K562 (cell line): ENCODE data around the gene SDS. TPM values are rescaled to one million over a fixed set of nuclear protein-coding genes. Genes with fewer than 3 reads are reported as not detected.

Source experiments
- ATAC-seq: fragments of 200-7000 bp; cut with Tn5 transposase; 3 replicates; pipeline ENCODE4 v1.9.1; 2020; ENCODE audit warnings: moderate library complexity
- Bru-seq: library from RNA; stranded (reverse); fragments of 400-500 nt; gene quantifications from one replicate; lab custom pipeline; 2021; lab: Mats Ljungman, UMichigan
- BruChase-seq, 2 experiments: library from RNA; stranded (reverse); fragments of 400-500 nt; gene quantifications; one replicate each; lab custom pipeline; 2021; lab: Mats Ljungman, UMichigan
- BruUV-seq: library from RNA; stranded (reverse); fragments of 400-500 nt; replicated peaks from 2 replicates; lab custom pipeline; 2021; lab: Mats Ljungman, UMichigan
- CTCF ChIA-PET: fragments of 300-600 bp; formaldehyde crosslinking; extraction: SDS; loops from one replicate; lab custom pipeline; 2021; ENCODE audit warnings: low intra/inter-chr PET ratio; lab: Yijun Ruan, JAX
- POLR2A ChIA-PET: fragments of 300-600, 350-650 bp; sonication (Branson Sonifier 250); formaldehyde crosslinking; extraction: SDS; loops from one replicate; lab custom pipeline; 2021; ENCODE audit warnings: antibody characterized with exemption, inconsistent platforms; lab: Yijun Ruan, JAX
- DNase-seq, 4 experiments: peaks; one replicate each; pipeline versions ENCODE4 v3.0.0 to v3.0.0-alpha.2; 2011 to 2018; ENCODE audit warnings: low spot score in 3 of 4, mixed read lengths in 3 of 4; ENCODE audit errors: extremely low read depth in 1 of 4
- FAIRE-seq: peaks from 2 replicates; lab custom pipeline; 2011; peaks lifted over from hg19 to GRCh38; lab: Jason Lieb, UNC
- H2AFZ ChIP-seq: 2 replicates; pipeline ENCODE4 v1.6.0; 2011; ENCODE audit warnings: low read depth, low read length, control low read depth, inconsistent platforms
- H3K27ac ChIP-seq: fragments of 200-600 bp; 3 replicates; pipeline ENCODE4 v1.8.0; 2011; ENCODE audit warnings: low read depth, mild to moderate bottlenecking, control low read depth, inconsistent platforms, low read length, moderate library complexity, mixed read lengths; ENCODE audit errors: extremely low read depth
- H3K27me3 ChIP-seq, 2 experiments: fragments of 300-600 bp in 1 of 2; 2 replicates in 1 of 2; 3 replicates in 1 of 2; pipeline versions ENCODE4 v1.6.0 to v1.8.0; 2011; ENCODE audit warnings: inconsistent platforms in 2 of 2, low read length in 2 of 2, mild to moderate bottlenecking in 1 of 2, mixed read lengths in 1 of 2, moderate library complexity in 1 of 2; ENCODE audit not compliant: control insufficient read depth in 2 of 2, insufficient read depth in 2 of 2
- H3K36me3 ChIP-seq: fragments of 300-600 bp; 3 replicates; pipeline ENCODE4 v1.8.0; 2011; ENCODE audit warnings: mild to moderate bottlenecking, low read length, inconsistent platforms; ENCODE audit not compliant: control insufficient read depth, insufficient read depth
- H3K4me1 ChIP-seq, 2 experiments: fragments of 200-600 bp in 1 of 2; replicated peaks in 1 of 2; 2 replicates in 1 of 2; 3 replicates in 1 of 2; pipeline versions ENCODE4 v1.5.1 to v1.8.0; 2011; ENCODE audit warnings: inconsistent platforms in 2 of 2, low read length in 2 of 2, mild to moderate bottlenecking in 1 of 2, mixed read lengths in 1 of 2, moderate library complexity in 1 of 2; ENCODE audit not compliant: control insufficient read depth in 2 of 2, insufficient read depth in 2 of 2
- H3K4me2 ChIP-seq: 2 replicates; pipeline ENCODE4 v1.6.1; 2011; ENCODE audit warnings: low read length, control low read depth, inconsistent platforms, mixed read lengths; ENCODE audit not compliant: insufficient read depth
- H3K4me3 ChIP-seq: fragments of 200-600 bp; sonication (generic), shearing (Covaris generic); 2 replicates; pipeline ENCODE4 v1.5.1; 2016; ENCODE audit warnings: control low read depth, inconsistent platforms
- H3K79me2 ChIP-seq: fragments of 200-600 bp; 3 replicates; pipeline ENCODE4 v1.8.0; 2011; ENCODE audit warnings: low read length, inconsistent platforms; ENCODE audit not compliant: control insufficient read depth, insufficient read depth
- H3K9ac ChIP-seq, 2 experiments: 2 replicates each; pipeline versions ENCODE4 v1.6.0 to v1.6.1; 2011; ENCODE audit warnings: low read depth in 2 of 2, low read length in 2 of 2, control low read depth in 1 of 2, inconsistent platforms in 1 of 2, mild to moderate bottlenecking in 1 of 2, mixed read lengths in 1 of 2; ENCODE audit not compliant: insufficient read depth in 1 of 2
- H3K9me1 ChIP-seq: one replicate; pipeline ENCODE4 v1.6.0; 2011; ENCODE audit warnings: inconsistent platforms, mild to moderate bottlenecking, low read length, moderate library complexity; ENCODE audit not compliant: control insufficient read depth, insufficient read depth
- H3K9me3 ChIP-seq: replicated peaks from 2 replicates; pipeline ENCODE4 v1.5.1; 2011; ENCODE audit warnings: low read depth, low read length, inconsistent platforms; ENCODE audit not compliant: control insufficient read depth, insufficient read depth
- H4K20me1 ChIP-seq: replicated peaks from 2 replicates; pipeline ENCODE4 v1.6.1; 2011; ENCODE audit warnings: low read length, inconsistent platforms, mixed read lengths; ENCODE audit not compliant: control insufficient read depth, insufficient read depth
- ATF2 ChIP-seq: sonication (generic); formaldehyde crosslinking; IDR thresholded peaks from 2 replicates; pipeline ENCODE4 v1.8.1; 2022; ENCODE audit warnings: missing genetic modification reagents
- DPF2 ChIP-seq: fragments of 450-650 bp; IDR thresholded peaks from 2 replicates; pipeline ENCODE4 v1.6.1; 2016
- EP300 ChIP-seq: IDR thresholded peaks from 2 replicates; pipeline ENCODE4 v1.6.1; 2012; ENCODE audit warnings: low read length, improper control_type of control experiment
- MAFG ChIP-seq: fragments of 450-650 bp; conservative IDR thresholded peaks from 2 replicates; pipeline ENCODE4 v1.6.1; 2016; ENCODE audit warnings: missing genetic modification characterization, missing compliant biosample characterization
- MEF2D ChIP-seq: conservative IDR thresholded peaks from 2 replicates; pipeline ENCODE4 v1.6.1; 2016; ENCODE audit warnings: low read depth, missing genetic modification characterization, missing compliant biosample characterization
- MEIS2 ChIP-seq: fragments of 450-650 bp; IDR thresholded peaks from 2 replicates; pipeline ENCODE4 v1.6.1; 2014; ENCODE audit warnings: mild to moderate bottlenecking; ENCODE audit not compliant: partially characterized antibody
- MTA3 ChIP-seq: fragments of 450-650 bp; formaldehyde crosslinking; IDR thresholded peaks from 2 replicates; pipeline ENCODE4 v1.6.1; 2017; ENCODE audit warnings: mild to moderate bottlenecking, borderline replicate concordance
- NBN ChIP-seq: fragments of 450-650 bp; IDR thresholded peaks from 2 replicates; pipeline ENCODE4 v1.6.1; 2016; ENCODE audit warnings: low read depth, mild to moderate bottlenecking
- NFE2 ChIP-seq: IDR thresholded peaks from 2 replicates; pipeline ENCODE4 v1.6.1; 2014; ENCODE audit warnings: antibody characterized with exemption, low read depth
- NFE2L1 ChIP-seq: fragments of 450-650 bp; IDR thresholded peaks from 2 replicates; pipeline ENCODE4 v1.6.1; 2016; ENCODE audit warnings: missing genetic modification characterization, low read depth, mild to moderate bottlenecking, missing compliant biosample characterization, moderate library complexity, borderline replicate concordance
- NR2C2 ChIP-seq, 2 experiments: fragments of 200-800 bp in 1 of 2; sonication (Bioruptor generic) in 1 of 2; sonication (generic) in 1 of 2; formaldehyde crosslinking in 1 of 2; IDR thresholded peaks; 2 replicates each; pipeline versions ENCODE4 v1.6.1 to v1.8.0; 2016 to 2022; ENCODE audit warnings: mild to moderate bottlenecking in 1 of 2, missing compliant biosample characterization in 1 of 2, missing genetic modification characterization in 1 of 2, missing genetic modification reagents in 1 of 2
- SOX6 ChIP-seq: fragments of 450-650 bp; IDR thresholded peaks from 2 replicates; pipeline ENCODE4 v1.6.1; 2014; ENCODE audit warnings: mild to moderate bottlenecking
- TSC22D4 ChIP-seq: fragments of 450-650 bp; IDR thresholded peaks from 2 replicates; pipeline ENCODE4 v1.6.1; 2016; ENCODE audit warnings: missing genetic modification characterization, missing biosample characterization, control low read depth
- ZNF121 ChIP-seq: sonication (generic); formaldehyde crosslinking; conservative IDR thresholded peaks from 2 replicates; pipeline ENCODE4 v1.8.0; 2022; ENCODE audit warnings: missing genetic modification reagents
- ZNF316 ChIP-seq: fragments of 450-650 bp; IDR thresholded peaks from 2 replicates; pipeline ENCODE4 v1.6.1; 2016
- WGBS: fragments of 100-300 bp; shearing (Covaris generic); methylation state at CpG from one replicate; pipeline ENCODE4 v1.1.6; 2016; ENCODE audit warnings: low coverage, mixed read lengths; ENCODE audit not compliant: insufficient coverage; ENCODE audit errors: missing lambda C conversion rate; 5-methylcytosine and 5-hydroxymethylcytosine counted together
- in situ Hi-C: fragments of 300-500 bp; cut with MboI; formaldehyde crosslinking; loops from 4 replicates; pipeline ENCODE4 v1.15.0; 2018; ENCODE audit warnings: inconsistent platforms, mixed read lengths
- intact Hi-C: fragments of 100-400 bp; cut with micrococcal nuclease; formaldehyde crosslinking; loops from 2 replicates; pipeline ENCODE4 v1.14.2; 2022
- long read RNA-seq, 3 experiments: library from polyadenylated mRNA in 2 of 3; library from RNA in 1 of 3; unstranded in 2 of 3; stranded (forward) in 1 of 3; transcript quantifications; one replicate each; pipeline ENCODE4 v2.0.0, GENCODE V29; 2019 to 2022
- polyA minus RNA-seq, 3 experiments: library from RNA; depleted of rRNA, polyadenylated mRNA; stranded (reverse); fragments of >200 nt; gene quantifications; 2 replicates each; pipeline ENCODE4 v1.2.3, GENCODE V29; 2011
- polyA plus RNA-seq, 8 experiments: library from polyadenylated mRNA; depleted of rRNA in 4 of 8; stranded (reverse) in 5 of 8; unstranded in 3 of 8; fragments of >200 nt; fragmentation: Nextera tagmentation in 2 of 8; fragmentation: Illumina TruSeq in 1 of 8; extraction: Ambion mirVana in 2 of 8; extraction: Trizol in 1 of 8; gene quantifications; 2 replicates each; pipeline versions ENCODE4 v1.2.1 to v1.2.3, GENCODE V29; 2011 to 2014; ENCODE audit warnings: inconsistent platforms in 1 of 8, missing spikeins in 1 of 8
- total RNA-seq, 7 experiments: library from RNA; depleted of rRNA in 6 of 7; stranded (reverse); fragments of >200 nt in 6 of 7; fragmentation: Illumina TruSeq in 2 of 7; extraction: Trizol in 2 of 7; gene quantifications; 2 replicates each; pipeline versions ENCODE4 v1.2.1 to v1.2.3, GENCODE V29; 2011 to 2021; ENCODE audit warnings: low replicate concordance in 1 of 7

The SDS gene, protein sequence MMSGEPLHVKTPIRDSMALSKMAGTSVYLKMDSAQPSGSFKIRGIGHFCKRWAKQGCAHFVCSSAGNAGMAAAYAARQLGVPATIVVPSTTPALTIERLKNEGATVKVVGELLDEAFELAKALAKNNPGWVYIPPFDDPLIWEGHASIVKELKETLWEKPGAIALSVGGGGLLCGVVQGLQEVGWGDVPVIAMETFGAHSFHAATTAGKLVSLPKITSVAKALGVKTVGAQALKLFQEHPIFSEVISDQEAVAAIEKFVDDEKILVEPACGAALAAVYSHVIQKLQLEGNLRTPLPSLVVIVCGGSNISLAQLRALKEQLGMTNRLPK
- not detected in 2 replicates for total RNA-seq (2011; cell fraction: chromatin; rRNA removed; ENCODE audit: low replicate concordance)
- total RNA-seq (2011; cell fraction: nucleolus; rRNA removed), result not detected in 2 replicates
- not detected in 2 replicates for total RNA-seq (2011; cell fraction: nucleoplasm; rRNA removed)
- total RNA-seq (2014; rRNA removed) (0.24 TPM in 1 of 2 replicates, not detected in the other), total RNA-seq (2014; rRNA removed; fragmentation: Illumina TruSeq; extraction: Trizol) (0.07 TPM in 1 of 2 replicates, not detected in the other), total RNA-seq (2015; rRNA removed; fragmentation: Illumina TruSeq; extraction: Trizol) (0.60 and 1.1 TPM in 2 replicates), total RNA-seq (2021) (0.18 and 0.22 TPM in 2 replicates), polyA plus RNA-seq (2011; rRNA removed) (0.07 TPM in 1 of 2 replicates, not detected in the other), polyA plus RNA-seq (2014; fragmentation: Illumina TruSeq; extraction: Trizol) (0.09 and 0.10 TPM in 2 replicates), polyA plus RNA-seq (2014; fragmentation: Nextera tagmentation; extraction: Ambion mirVana) (under 1 TPM; 0.07 to 0.23 TPM), polyA plus RNA-seq (2014; rRNA removed) (0.15 and 0.30 TPM in 2 replicates), polyA minus RNA-seq (2011; rRNA and poly(A)+ RNA removed) (not detected in 2 replicates), Bru-seq, nascent RNA (percentile 12 among the genes with signal in this experiment), BruChase-seq, experiment 1, labeled RNA remaining after a 2-hour chase (not detected), BruChase-seq, experiment 2, labeled RNA remaining after a 6-hour chase (not detected)
- polyA plus RNA-seq (2011; cell fraction: cytosol; rRNA removed), result 0.10 TPM in 1 of 2 replicates, not detected in the other
- 0.48 TPM in 1 of 2 replicates, not detected in the other for polyA plus RNA-seq (2011; cell fraction: nucleus; rRNA removed)
- polyA plus RNA-seq (2012), result 0.22 and 0.34 TPM in 2 replicates
- not detected in 2 replicates for polyA minus RNA-seq (2011; cell fraction: cytosol; rRNA and poly(A)+ RNA removed)
- polyA minus RNA-seq (2011; cell fraction: nucleus; rRNA and poly(A)+ RNA removed), result not detected in 2 replicates
- long read RNA-seq, experiment 1, result 0 reads
- long read RNA-seq, experiment 2, result 0 reads
- long read RNA-seq, experiment 3, result 0 reads

DNA sequence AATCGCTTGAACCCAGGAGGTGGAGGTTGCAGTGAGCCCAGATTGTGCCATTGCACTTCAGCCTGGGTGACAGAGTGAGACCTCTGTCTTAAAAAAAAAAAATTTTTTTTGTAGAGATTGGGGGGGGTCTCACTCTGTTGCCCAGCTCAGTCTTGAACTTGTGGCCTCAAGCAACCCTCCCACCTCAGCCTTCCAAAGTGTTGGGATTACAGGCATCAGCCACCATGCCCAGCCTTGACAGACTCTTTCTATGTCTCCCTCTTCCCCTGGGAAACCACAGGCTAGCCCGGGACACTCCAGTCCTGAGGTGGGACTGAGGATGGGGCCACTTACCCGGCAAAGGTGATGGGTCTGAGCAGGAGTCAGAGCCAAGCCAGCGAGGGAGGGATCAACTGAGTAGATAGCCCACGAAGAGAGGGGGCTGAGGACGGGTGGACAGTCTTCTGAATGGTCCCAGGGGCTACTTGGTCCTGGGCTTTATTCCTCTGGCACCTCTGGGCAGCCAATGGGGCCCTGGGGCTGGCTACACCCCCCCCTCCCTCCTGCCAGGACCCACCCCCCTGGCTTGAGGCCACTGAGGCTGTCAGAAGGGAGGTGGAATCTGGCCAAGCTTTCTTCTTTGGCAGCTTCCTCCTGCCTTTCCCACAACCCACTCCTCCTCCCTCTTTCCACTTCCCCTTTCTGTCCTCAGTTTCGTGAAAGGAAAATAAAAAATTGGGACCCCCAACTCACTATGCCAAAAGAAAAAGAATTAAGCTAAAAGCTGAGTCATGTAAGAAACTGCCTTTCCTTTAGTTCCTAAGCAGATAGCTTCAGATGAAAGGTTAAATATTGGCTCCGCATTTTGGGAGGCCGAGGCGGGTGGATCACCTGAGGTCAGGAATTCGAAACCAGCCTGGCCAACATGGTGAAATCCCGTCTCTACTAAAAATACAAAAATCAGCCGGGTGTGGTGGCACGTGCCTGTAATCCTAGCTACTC, at the start of gene SDS:
Gene SDS, minus strand, starts transcription at position 453 of the 981 bp plus-strand sequence. CDS start 4,179 bp downstream, outside the sequence.
- Histone ChIP-seq H3K4me1 (peaks cover 14 to 25% of the 10 kb centered on the region in 2 experiments; a peak in 4 of 5 replicates), H4K20me1 (no peaks in the 10 kb centered on the region), H2AFZ (peak within 1 kb of the TSS; percentile 48), H3K27ac (peak within 1 kb of the TSS; percentile 31; the same call in 1 of the 3 replicates), H3K4me2 (peak within 1 kb of the TSS; percentile 13; the same call in 1 of the 2 replicates), H3K36me3 (no peaks in the 10 kb centered on the region), H3K9me3 (no peaks in the 10 kb centered on the region), H3K79me2 (no peaks in the 10 kb centered on the region), H3K27me3 (peaks cover 0 to 4% of the 10 kb centered on the region in 2 experiments; a peak in 1 of 5 replicates), H3K4me3 (no peak within 1 kb of the TSS), H3K9ac (peak within 1 kb of the TSS in 1 of 2 experiments; percentile 68; a peak in 2 of 4 replicates), H3K9me1 (no peaks in the 10 kb centered on the region)
- intact Hi-C loops (no loop called here), in situ Hi-C loops (loop anchor here (25.0 kb wide), 1 partner anchor 216 kb away; the partner anchor contains the start of genes DDX54 and RITA1)
- POLR2A ChIA-PET, result interaction anchor here (1.5 kb wide), 1 partner anchor 10 kb away, joined by 4 read pairs; no protein-coding TSS in a partner anchor
- CTCF ChIA-PET, result no interaction called here
- FAIRE-seq, result no peak
- 13% methylated on average over 13 of the region's 14 CpGs for WGBS
- DNase-seq, result peak; percentile 42 to 60 (median 54)
- BruUV-seq, result no TSS peak
- peak; percentile 66 for ATAC-seq
- TF ChIP-seq MEF2D (peak; percentile 46; the same call in 1 of the 2 replicates), MEIS2 (no peak), ATF2 (CRISPR knock-in tag) (no peak), DPF2 (peak; percentile 61), MAFG (tag) (peak; percentile 84), NBN (0 out of 2 replicates have a peak, but pooled peaks have one; percentile 30), NFE2 (peak; percentile 63), NR2C2 (CRISPR knock-in tag; IDR thresholded peaks at IDR 0.05) (no peak), NR2C2 (tag; IDR thresholded peaks at IDR 0.05) (0 out of 2 replicates have a peak, but pooled peaks have one; percentile 39), TSC22D4 (tag) (no peak), NFE2L1 (tag) (peak; percentile 30; the same call in 1 of the 2 replicates), MTA3 (0 out of 2 replicates have a peak, but pooled peaks have one; percentile 24), ZNF121 (CRISPR knock-in tag) (peak; percentile 92), EP300 (no peak), SOX6 (no peak), ZNF316 (peak; percentile 77)
